Tibial nerve (tissue), 4 donors: ENCODE data around the gene ATP1B1. TPM values are rescaled to one million over a fixed set of nuclear protein-coding genes. Genes with fewer than 3 reads are reported as not detected.
"Not testable (repeated sequence)": the region's sequence is repeated elsewhere in the genome, so short reads cannot be mapped to it uniquely, and the experiment has no call there.

ENCODE experiments used
- DNase-seq, 2 donors: peaks; one replicate each; pipeline ENCODE4 v3.0.0-alpha.2; 2019; ENCODE audit warnings: low spot score in 2 of 2
- H3K27ac ChIP-seq, 4 donors: fragments of 200-600 bp; sonication (generic) in 3 of 4; one replicate each; pipeline ENCODE4 v1.5.1; 2017 to 2019; ENCODE audit warnings: mild to moderate bottlenecking in 1 of 4
- H3K27me3 ChIP-seq, 2 donors: fragments of 200-600 bp; sonication (generic) in 1 of 2; one replicate each; pipeline versions ENCODE4 v1.5.1 to v1.6.0; 2017 to 2019
- H3K36me3 ChIP-seq, 3 donors: fragments of 200-600 bp; sonication (generic); one replicate each; pipeline ENCODE4 v1.5.1; 2018 to 2019
- H3K4me1 ChIP-seq, 4 donors: fragments of 200-600 bp; sonication (generic) in 3 of 4; one replicate each; pipeline ENCODE4 v1.5.1; 2017 to 2019
- H3K4me3 ChIP-seq, 4 donors: fragments of 200-600 bp; sonication (generic) in 3 of 4; one replicate each; pipeline ENCODE4 v1.5.1; 2017 to 2019; ENCODE audit warnings: mild to moderate bottlenecking in 1 of 4, moderate library complexity in 1 of 4
- H3K9me3 ChIP-seq, 4 donors: fragments of 200-600 bp; sonication (generic) in 3 of 4; one replicate each; pipeline ENCODE4 v1.5.1; 2017 to 2019
- CTCF ChIP-seq, 5 experiments: fragments of 200-600 bp in 3 of 5; fragments of 450-650 bp in 2 of 5; sonication (generic) in 3 of 5; IDR thresholded peaks; one replicate each; pipeline ENCODE4 v1.5.1; 2016 to 2019; ENCODE audit warnings: antibody characterized with exemption in 5 of 5, mild to moderate bottlenecking in 3 of 5, moderate library complexity in 2 of 5
- EP300 ChIP-seq, 2 donors: sonication (generic); formaldehyde crosslinking; IDR thresholded peaks; one replicate each; pipeline ENCODE4 v1.6.1; 2017; ENCODE audit warnings: antibody characterized with exemption in 2 of 2, mild to moderate bottlenecking in 1 of 2
- POLR2A ChIP-seq, 2 donors: fragments of 450-650 bp; IDR thresholded peaks; one replicate each; pipeline ENCODE4 v1.6.1; 2017; ENCODE audit warnings: antibody characterized with exemption in 2 of 2, mild to moderate bottlenecking in 2 of 2, moderate library complexity in 2 of 2
- WGBS, 2 donors: methylation state at CpG; one replicate each; pipeline ENCODE4 v1.1.5; 2018; 5-methylcytosine and 5-hydroxymethylcytosine counted together
- small RNA-seq: library from RNA; depleted of rRNA; stranded (forward); fragments of <200 nt; gene quantifications from one replicate; pipeline ENCODE3, GENCODE V24; 2016
- total RNA-seq, 4 donors: library from RNA; depleted of rRNA; stranded (reverse); fragments of >200 nt; gene quantifications; one replicate each; pipeline ENCODE4 v1.1.0, GENCODE V29; 2016

ATP1B1 gene
- total RNA-seq, 4 donors from 2014 or later = 6.0 to 21.9 (median 12.2) TPM

- Histone ChIP-seq H3K36me3 (peaks cover 0 to 6% (median 0%) of the 10 kb centered on the region in 3 donors), H3K9me3 (no peaks in the 10 kb centered on the region), H3K27me3 (no peaks in the 10 kb centered on the region), H3K27ac (no peak overlapping the region), H3K4me1 (no peaks in the 10 kb centered on the region), H3K4me3 (no peak overlapping the region)
- DNase-seq = no peak
- 66 to 86% methylated on average over 4 of the region's 4 CpGs for WGBS, 2 donors
- no peak for TF ChIP-seq EP300 (IDR thresholded peaks at IDR 0.05)
- no peak for TF ChIP-seq POLR2A (IDR thresholded peaks at IDR 0.05)
- TF ChIP-seq CTCF (IDR thresholded peaks at IDR 0.05) = no peak
Observed at GRCh38 chr1:169161496-169162194, 55.2 kb downstream of the ATP1B1 start.

- no peak for DNase-seq
- Histone ChIP-seq H3K9me3 (no peaks in the 10 kb centered on the region), H3K27ac (no peak overlapping the region), H3K27me3 (no peaks in the 10 kb centered on the region), H3K4me1 (no peaks in the 10 kb centered on the region), H3K4me3 (no peak overlapping the region), H3K36me3 (peaks cover 0 to 6% (median 0%) of the 10 kb centered on the region in 3 donors)
- WGBS, 2 donors = 47 to 50% methylated on average over 5 of the region's 5 CpGs
- TF ChIP-seq EP300 (IDR thresholded peaks at IDR 0.05) (no peak), POLR2A (IDR thresholded peaks at IDR 0.05) (no peak), CTCF (IDR thresholded peaks at IDR 0.05) (no peak)
Observed at GRCh38 chr1:169163059-169163458, 56.6 kb downstream of the ATP1B1 start.

GRCh38 chr1:169175461-169175860, 69.0 kb downstream of the ATP1B1 start:
- Histone ChIP-seq H3K27ac (no peak overlapping the region), H3K9me3 (no peaks in the 10 kb centered on the region), H3K4me1 (no peaks in the 10 kb centered on the region), H3K4me3 (no peak overlapping the region), H3K27me3 (no peaks in the 10 kb centered on the region), H3K36me3 (no peaks in the 10 kb centered on the region)
- WGBS, 2 donors = 56 to 66% methylated on average over 2 of the region's 2 CpGs
- TF ChIP-seq CTCF (IDR thresholded peaks at IDR 0.05) = no peak
- TF ChIP-seq EP300 (IDR thresholded peaks at IDR 0.05) = no peak
- no peak for TF ChIP-seq POLR2A (IDR thresholded peaks at IDR 0.05)
- DNase-seq = no peak

GRCh38 chr1:169179431-169179830, 72.9 kb downstream of the ATP1B1 start:
- not testable (repeated sequence) for H3K4me1 ChIP-seq, DNase-seq, H3K27ac ChIP-seq, H3K9me3 ChIP-seq, H3K4me3 ChIP-seq, H3K36me3 ChIP-seq, H3K27me3 ChIP-seq
- WGBS, 2 donors = 95 to 97% methylated on average over 3 of the region's 3 CpGs

GRCh38 chr1:169180174-169180573, 73.7 kb downstream of the ATP1B1 start:
- TF ChIP-seq EP300 (IDR thresholded peaks at IDR 0.05) (no peak), POLR2A (IDR thresholded peaks at IDR 0.05) (no peak), CTCF (IDR thresholded peaks at IDR 0.05) (no peak)
- Histone ChIP-seq H3K27me3 (no peaks in the 10 kb centered on the region), H3K9me3 (no peaks in the 10 kb centered on the region), H3K4me3 (no peak overlapping the region), H3K4me1 (no peaks in the 10 kb centered on the region), H3K27ac (no peak overlapping the region), H3K36me3 (no peaks in the 10 kb centered on the region)
- no peak for DNase-seq
- WGBS, 2 donors = 61 to 66% methylated on average over 3 of the region's 3 CpGs

Small RNA genes lying within 50 kb of the gene (small RNA-seq; reads per million reads assigned to genes)
- not detected for gene RNA5SP66
